Measurements from ENCODE around the gene NPM1. TPM values are rescaled to one million over a fixed set of nuclear protein-coding genes. Genes with fewer than 3 reads are reported as not detected.

Gene NPM1
- total RNA-seq, 1 donor from 2014 or later: 1,016 TPM

GRCh38 chr5:171429543-171429910 is 41.9 kb downstream of the NPM1 start:
- H3K27ac Mint-ChIP-seq (ENCODE audit: unreplicated experiment): no peak overlapping the region
- H3K9me3 Mint-ChIP-seq (ENCODE audit: unreplicated experiment): no peaks in the 10 kb centered on the region
- no peak for TF ChIP-seq CTCF (IDR thresholded peaks at IDR 0.05; ENCODE audit: unreplicated experiment)
- H3K4me3 Mint-ChIP-seq (ENCODE audit: unreplicated experiment): no peak overlapping the region
- H3K4me1 Mint-ChIP-seq (ENCODE audit: unreplicated experiment): peaks cover 6% of the 10 kb centered on the region
- H3K36me3 Mint-ChIP-seq (ENCODE audit: low read depth, unreplicated experiment): peaks cover 4% of the 10 kb centered on the region
- DNase-seq (ENCODE audit: low spot score): no peak
- H3K27me3 Mint-ChIP-seq (ENCODE audit: unreplicated experiment): peaks cover 7% of the 10 kb centered on the region

- Mint-ChIP-seq H3K27me3 (ENCODE audit: unreplicated experiment) (peaks cover 10% of the 10 kb centered on the region), H3K36me3 (ENCODE audit: low read depth, unreplicated experiment) (peaks cover 4% of the 10 kb centered on the region), H3K27ac (ENCODE audit: unreplicated experiment) (no peak overlapping the region), H3K4me1 (ENCODE audit: unreplicated experiment) (peaks cover 6% of the 10 kb centered on the region), H3K9me3 (ENCODE audit: unreplicated experiment) (no peaks in the 10 kb centered on the region), H3K4me3 (ENCODE audit: unreplicated experiment) (no peak overlapping the region)
- no peak for TF ChIP-seq CTCF (IDR thresholded peaks at IDR 0.05; ENCODE audit: unreplicated experiment)
- no peak for DNase-seq (ENCODE audit: low spot score)
Measured at GRCh38 chr5:171431251-171431777, 43.7 kb downstream of the NPM1 start.

GRCh38 chr5:171432076-171432475 is 44.4 kb downstream of the NPM1 start:
- TF ChIP-seq CTCF (IDR thresholded peaks at IDR 0.05; ENCODE audit: unreplicated experiment): no peak
- no peak overlapping the region for H3K27ac Mint-ChIP-seq (ENCODE audit: unreplicated experiment)

GRCh38 chr5:171432583-171433351 is 45.1 kb downstream of the NPM1 start:
- H3K27ac Mint-ChIP-seq (ENCODE audit: unreplicated experiment): no peak overlapping the region
- peaks cover 4% of the 10 kb centered on the region for H3K36me3 Mint-ChIP-seq (ENCODE audit: low read depth, unreplicated experiment)
- no peak for TF ChIP-seq CTCF (IDR thresholded peaks at IDR 0.05; ENCODE audit: unreplicated experiment)
- DNase-seq (ENCODE audit: low spot score): no peak
- H3K27me3 Mint-ChIP-seq (ENCODE audit: unreplicated experiment): peaks cover 10% of the 10 kb centered on the region
- H3K4me1 Mint-ChIP-seq (ENCODE audit: unreplicated experiment): peaks cover 6% of the 10 kb centered on the region
- no peak overlapping the region for H3K4me3 Mint-ChIP-seq (ENCODE audit: unreplicated experiment)
- no peaks in the 10 kb centered on the region for H3K9me3 Mint-ChIP-seq (ENCODE audit: unreplicated experiment)

More at GRCh38 chr5:171432076-171432475, 44.4 kb downstream of the NPM1 start:
- no peaks in the 10 kb centered on the region for H3K9me3 Mint-ChIP-seq (ENCODE audit: unreplicated experiment)
- no peak overlapping the region for H3K4me3 Mint-ChIP-seq (ENCODE audit: unreplicated experiment)
- H3K4me1 Mint-ChIP-seq (ENCODE audit: unreplicated experiment): peaks cover 6% of the 10 kb centered on the region
- H3K36me3 Mint-ChIP-seq (ENCODE audit: low read depth, unreplicated experiment): peaks cover 4% of the 10 kb centered on the region
- H3K27me3 Mint-ChIP-seq (ENCODE audit: unreplicated experiment): peaks cover 10% of the 10 kb centered on the region
- no peak for DNase-seq (ENCODE audit: low spot score)

- H3K27me3 Mint-ChIP-seq (ENCODE audit: unreplicated experiment): peaks cover 10% of the 10 kb centered on the region
- TF ChIP-seq CTCF (IDR thresholded peaks at IDR 0.05; ENCODE audit: unreplicated experiment): no peak
- H3K4me3 Mint-ChIP-seq (ENCODE audit: unreplicated experiment): no peak overlapping the region
- no peak overlapping the region for H3K27ac Mint-ChIP-seq (ENCODE audit: unreplicated experiment)
- H3K4me1 Mint-ChIP-seq (ENCODE audit: unreplicated experiment): peaks cover 6% of the 10 kb centered on the region
- no peaks in the 10 kb centered on the region for H3K9me3 Mint-ChIP-seq (ENCODE audit: unreplicated experiment)
- peaks cover 4% of the 10 kb centered on the region for H3K36me3 Mint-ChIP-seq (ENCODE audit: low read depth, unreplicated experiment)
- DNase-seq (ENCODE audit: low spot score): no peak
Measured at GRCh38 chr5:171433352-171433698, 45.7 kb downstream of the NPM1 start.
